Neutrophil (primary cell): ENCODE data around the gene KLHDC4.

Source experiments
- H3K27ac ChIP-seq: fragments of 200-600 bp; sonication (generic); 2 replicates; pipeline ENCODE4 v1.5.1; 2016; ENCODE audit warnings: mild to moderate bottlenecking, moderate library complexity
- H3K27me3 ChIP-seq: fragments of 200-600 bp; sonication (generic); 2 replicates; pipeline ENCODE4 v1.6.0; 2016; ENCODE audit warnings: mild to moderate bottlenecking
- H3K36me3 ChIP-seq: fragments of 200-600 bp; sonication (generic); 2 replicates; pipeline ENCODE4 v1.5.1; 2017
- H3K4me1 ChIP-seq, 2 experiments: fragments of 200-600 bp in 1 of 2; sonication (generic) in 1 of 2; 1 replicate in 1 of 2; 2 replicates in 1 of 2; pipeline versions ENCODE4 v1.5.1 to v1.6.1; 2013 to 2016; ENCODE audit warnings: low read depth in 1 of 2, low read length in 1 of 2, mild to moderate bottlenecking in 1 of 2, moderate library complexity in 1 of 2; ENCODE audit not compliant: control insufficient read depth in 1 of 2, insufficient read depth in 1 of 2
- H3K4me3 ChIP-seq, 2 experiments: fragments of 200-600 bp in 1 of 2; sonication (generic) in 1 of 2; 1 replicate in 1 of 2; 2 replicates in 1 of 2; pipeline ENCODE4 v1.5.1; 2013 to 2016; ENCODE audit warnings: low read depth in 1 of 2, low read length in 1 of 2, mild to moderate bottlenecking in 1 of 2, moderate library complexity in 1 of 2
- H3K9me3 ChIP-seq: fragments of 200-600 bp; sonication (generic); 2 replicates; pipeline ENCODE4 v1.5.1; 2016
- CTCF ChIP-seq: fragments of 200-600 bp; sonication (generic); IDR thresholded peaks from 2 replicates; pipeline ENCODE4 v1.5.1; 2016; ENCODE audit warnings: antibody characterized with exemption

The KLHDC4 gene

DNA sequence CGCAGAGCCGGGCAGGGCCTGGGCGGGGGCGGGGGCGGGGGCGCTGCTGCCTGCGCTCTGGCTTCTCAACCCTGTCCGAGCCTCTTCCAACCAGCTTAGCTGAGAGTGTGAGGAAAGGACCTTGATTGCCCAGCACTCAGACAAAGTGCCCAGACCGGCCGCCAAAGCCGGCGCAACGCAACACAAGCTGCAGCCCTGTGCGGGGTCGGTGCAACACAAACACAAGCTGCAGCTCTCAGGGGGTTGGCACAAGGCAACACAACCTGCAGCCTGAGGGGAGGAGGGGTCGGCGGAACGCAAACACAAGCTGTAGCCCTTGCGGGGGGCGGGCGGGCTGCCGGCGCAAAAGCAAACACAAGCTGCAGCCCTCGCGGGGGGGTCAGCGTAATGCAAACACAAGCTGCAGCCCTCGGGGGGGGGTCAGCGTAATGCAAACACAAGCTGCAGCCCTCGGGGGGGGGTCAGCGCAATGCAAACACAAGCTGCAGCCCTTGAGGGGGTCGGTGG lies 60.0 kb downstream of the KLHDC4 start:
- Histone ChIP-seq H3K27ac (no peak overlapping the region), H3K27me3 (no peaks in the 10 kb centered on the region), H3K36me3 (peaks cover 51% of the 10 kb centered on the region), H3K9me3 (no peaks in the 10 kb centered on the region), H3K4me1 (peaks cover 22 to 25% of the 10 kb centered on the region in 2 experiments), H3K4me3 (no peak overlapping the region)
- TF ChIP-seq CTCF: no peak

DNA sequence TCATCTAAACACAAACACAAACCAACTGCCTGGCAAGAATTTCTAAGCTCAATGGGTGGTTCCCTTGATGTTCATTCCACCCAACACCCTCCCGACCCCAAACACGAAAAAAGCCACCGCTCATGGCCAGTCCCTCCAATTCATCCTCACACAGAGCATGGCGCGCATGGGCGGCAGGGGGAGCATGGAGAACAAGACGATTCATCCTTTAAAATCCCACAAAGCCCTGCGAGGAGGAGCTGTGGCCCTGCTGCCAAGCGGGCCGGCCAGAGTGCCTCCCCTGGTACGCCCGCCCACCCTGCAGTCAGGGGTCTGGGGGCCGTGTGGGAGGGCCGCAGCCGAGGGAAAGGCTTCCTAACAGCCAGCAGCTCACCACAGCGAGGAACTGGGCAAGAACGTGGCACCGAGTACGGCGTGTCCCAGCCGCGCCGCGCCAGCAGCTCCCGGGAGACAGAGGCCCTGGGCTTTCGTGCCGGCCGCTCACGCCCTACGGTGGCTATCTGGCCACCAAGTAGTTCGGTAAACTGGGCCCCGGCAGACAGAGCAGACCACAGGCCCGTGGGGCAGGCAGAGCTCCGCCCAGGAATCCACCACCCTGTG lies 60.9 kb downstream of the KLHDC4 start:
- H3K4me1 ChIP-seq: peaks cover 22 to 25% of the 10 kb centered on the region in 2 experiments
- H3K27me3 ChIP-seq: no peaks in the 10 kb centered on the region
- TF ChIP-seq CTCF: no peak
- no peak overlapping the region for H3K27ac ChIP-seq
- H3K36me3 ChIP-seq: peaks cover 45% of the 10 kb centered on the region
- H3K4me3 ChIP-seq: no peak overlapping the region
- no peaks in the 10 kb centered on the region for H3K9me3 ChIP-seq

- Histone ChIP-seq H3K36me3 (peaks cover 43% of the 10 kb centered on the region), H3K27ac (no peak overlapping the region), H3K4me3 (no peak overlapping the region), H3K4me1 (peaks cover 22 to 25% of the 10 kb centered on the region in 2 experiments), H3K9me3 (no peaks in the 10 kb centered on the region), H3K27me3 (no peaks in the 10 kb centered on the region)
- TF ChIP-seq CTCF: no peak
Observed at GRCh38 chr16:87703835-87704375, 61.9 kb downstream of the KLHDC4 start.

DNA sequence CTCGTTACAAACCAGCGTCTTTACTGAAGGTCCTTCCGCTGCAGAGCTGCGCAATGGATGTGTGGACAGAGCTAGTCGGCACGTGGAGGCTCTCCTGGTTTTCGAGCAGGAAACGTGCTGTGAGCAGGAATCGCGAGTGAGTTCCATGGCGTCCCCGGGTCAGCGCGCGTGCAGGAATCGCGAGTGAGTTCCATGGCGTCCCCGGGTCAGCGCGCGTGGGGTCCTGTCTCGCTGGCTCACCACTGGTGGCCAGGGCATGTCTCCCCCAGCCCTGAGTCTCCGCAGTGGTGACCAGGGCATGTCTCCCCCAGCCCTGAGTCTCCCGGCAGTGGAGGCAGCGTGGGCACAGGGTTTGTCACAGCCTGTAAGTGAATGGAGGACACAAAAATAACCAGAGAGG lies 62.7 kb downstream of the KLHDC4 start:
- TF ChIP-seq CTCF: no peak
- Histone ChIP-seq H3K27ac (no peak overlapping the region), H3K4me3 (no peak overlapping the region), H3K4me1 (peaks cover 22 to 25% of the 10 kb centered on the region in 2 experiments), H3K9me3 (no peaks in the 10 kb centered on the region), H3K36me3 (peaks cover 35% of the 10 kb centered on the region), H3K27me3 (no peaks in the 10 kb centered on the region)

DNA sequence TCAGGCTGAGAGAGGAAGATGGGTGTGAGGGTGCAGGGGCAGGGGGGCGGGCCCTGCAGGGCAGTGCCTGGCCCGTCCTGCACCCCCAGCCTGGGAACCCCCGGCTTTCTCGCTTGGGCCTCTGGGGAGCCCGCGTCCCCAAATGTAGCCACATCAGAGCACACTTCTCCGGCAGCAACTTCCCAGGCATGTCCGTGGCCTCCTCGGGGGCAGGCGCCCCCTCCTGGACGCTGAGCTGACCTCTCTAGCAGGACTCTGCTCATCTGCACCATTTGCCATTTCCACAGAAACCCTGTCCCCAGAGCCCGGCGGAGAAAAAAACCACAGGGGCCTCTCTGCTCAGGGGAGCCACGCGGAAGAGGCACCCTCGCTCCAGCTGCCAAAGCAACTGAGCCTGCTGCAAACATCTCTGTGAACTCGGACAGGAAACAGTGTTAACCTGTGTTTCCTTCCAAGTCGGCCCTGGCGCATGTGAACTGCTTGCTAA lies 63.4 kb downstream of the KLHDC4 start:
- no peak for TF ChIP-seq CTCF
- H3K27me3 ChIP-seq: no peaks in the 10 kb centered on the region
- H3K9me3 ChIP-seq: no peaks in the 10 kb centered on the region
- peaks cover 28% of the 10 kb centered on the region for H3K36me3 ChIP-seq
- no peak overlapping the region for H3K27ac ChIP-seq
- no peak overlapping the region for H3K4me3 ChIP-seq
- H3K4me1 ChIP-seq: peaks cover 22 to 25% of the 10 kb centered on the region in 2 experiments
